Rectal smooth muscle tissue (tissue), 1 donor: ENCODE data around the gene TRIM74.
"Not testable (repeated sequence)": the region's sequence is repeated elsewhere in the genome, so short reads cannot be mapped to it uniquely, and the experiment has no call there.

Experiments
- H3K27ac ChIP-seq: one replicate; pipeline ENCODE4 v1.7.0; 2013; ENCODE audit warnings: low read depth, low read length, inconsistent platforms
- H3K27me3 ChIP-seq: one replicate; pipeline ENCODE4 v1.7.0; 2013; ENCODE audit warnings: low read length; ENCODE audit not compliant: control insufficient read depth, insufficient read depth
- H3K36me3 ChIP-seq: one replicate; pipeline ENCODE4 v1.7.0; 2013; ENCODE audit warnings: low read length; ENCODE audit not compliant: control insufficient read depth, insufficient read depth
- H3K4me1 ChIP-seq: one replicate; pipeline ENCODE4 v1.7.0; 2013; ENCODE audit warnings: low read length; ENCODE audit not compliant: control insufficient read depth, insufficient read depth
- H3K4me3 ChIP-seq: one replicate; pipeline ENCODE4 v1.7.0; 2013; ENCODE audit warnings: low read length
- H3K9ac ChIP-seq: one replicate; pipeline ENCODE4 v1.7.0; 2013; ENCODE audit warnings: low read length

Gene TRIM74

DNA sequence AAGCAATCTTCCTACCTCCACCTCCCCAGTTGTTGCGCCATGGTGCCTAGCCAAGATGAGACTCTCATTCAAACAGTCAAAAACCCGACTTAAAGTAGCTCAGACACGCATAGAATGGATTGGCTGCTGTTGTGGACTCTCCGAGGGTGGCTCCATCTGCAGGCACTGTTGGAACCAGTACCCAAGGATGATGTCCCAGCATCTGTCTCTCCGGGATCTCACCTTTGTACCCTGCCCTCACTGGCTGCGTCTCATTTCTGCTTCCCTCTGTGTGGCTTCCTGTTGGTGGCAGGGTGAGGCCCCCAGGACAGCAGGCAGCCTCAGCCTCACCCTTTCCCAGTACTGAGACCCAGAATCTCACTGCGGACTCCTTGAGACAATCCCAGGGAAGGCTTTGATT lies 5.5 kb upstream of the TRIM74 start:
- not testable (repeated sequence) for H3K9ac ChIP-seq, H3K27ac ChIP-seq, H3K4me3 ChIP-seq, H3K4me1 ChIP-seq, H3K27me3 ChIP-seq, H3K36me3 ChIP-seq

DNA sequence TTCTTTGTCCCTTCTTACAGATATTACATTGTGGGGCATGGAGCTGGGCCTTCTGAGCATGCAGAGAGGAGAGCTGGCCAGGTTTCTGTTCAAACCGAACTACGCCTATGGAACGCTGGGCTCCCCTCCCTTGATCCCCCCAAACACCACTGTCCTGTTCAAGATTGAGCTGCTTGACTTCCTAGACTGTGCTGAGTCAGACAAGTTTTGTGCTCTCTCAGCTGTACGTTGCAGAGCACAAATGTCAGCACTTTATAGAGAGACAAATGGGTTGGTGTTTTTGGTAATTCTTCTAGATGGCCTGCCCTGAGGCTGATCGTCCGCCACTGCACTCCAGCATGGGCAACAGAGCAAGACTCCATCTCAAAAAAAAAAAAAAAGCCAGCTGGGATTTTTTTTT lies 2.2 kb upstream of the TRIM74 start:
- H3K36me3 ChIP-seq, H3K27me3 ChIP-seq: not testable (repeated sequence)

DNA sequence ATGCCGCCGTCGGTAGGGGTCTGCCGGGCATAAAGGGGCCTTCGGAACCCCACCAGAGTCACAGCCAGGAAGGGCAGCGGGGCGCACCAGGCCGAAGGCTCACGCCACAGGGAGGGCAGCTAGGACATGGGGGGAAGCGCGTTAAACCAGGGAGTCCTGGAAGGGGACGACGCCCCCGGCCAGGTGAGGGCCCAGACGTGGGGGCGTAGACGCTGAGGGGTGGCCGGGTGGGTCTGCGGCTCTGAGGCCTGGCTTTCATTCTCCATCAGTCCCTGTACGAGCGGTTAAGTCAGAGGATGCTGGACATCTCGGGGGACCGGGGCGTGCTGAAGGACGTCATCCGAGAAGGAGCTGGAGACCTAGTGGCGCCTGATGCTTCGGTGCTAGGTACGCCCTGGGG lies 422 bp upstream of the TRIM74 start:
- not testable (repeated sequence) for H3K36me3 ChIP-seq, H3K4me1 ChIP-seq, H3K9ac ChIP-seq, H3K27ac ChIP-seq, H3K4me3 ChIP-seq, H3K27me3 ChIP-seq

More for the DNA sequence above, 2.2 kb upstream of the TRIM74 start:
- not testable (repeated sequence) for H3K4me3 ChIP-seq, H3K4me1 ChIP-seq, H3K9ac ChIP-seq, H3K27ac ChIP-seq

GRCh38 chr7:72966892-72967291 lies 2.4 kb downstream of the TRIM74 start:
- not testable (repeated sequence) for H3K9ac ChIP-seq, H3K27ac ChIP-seq, H3K27me3 ChIP-seq, H3K36me3 ChIP-seq, H3K4me1 ChIP-seq, H3K4me3 ChIP-seq

DNA sequence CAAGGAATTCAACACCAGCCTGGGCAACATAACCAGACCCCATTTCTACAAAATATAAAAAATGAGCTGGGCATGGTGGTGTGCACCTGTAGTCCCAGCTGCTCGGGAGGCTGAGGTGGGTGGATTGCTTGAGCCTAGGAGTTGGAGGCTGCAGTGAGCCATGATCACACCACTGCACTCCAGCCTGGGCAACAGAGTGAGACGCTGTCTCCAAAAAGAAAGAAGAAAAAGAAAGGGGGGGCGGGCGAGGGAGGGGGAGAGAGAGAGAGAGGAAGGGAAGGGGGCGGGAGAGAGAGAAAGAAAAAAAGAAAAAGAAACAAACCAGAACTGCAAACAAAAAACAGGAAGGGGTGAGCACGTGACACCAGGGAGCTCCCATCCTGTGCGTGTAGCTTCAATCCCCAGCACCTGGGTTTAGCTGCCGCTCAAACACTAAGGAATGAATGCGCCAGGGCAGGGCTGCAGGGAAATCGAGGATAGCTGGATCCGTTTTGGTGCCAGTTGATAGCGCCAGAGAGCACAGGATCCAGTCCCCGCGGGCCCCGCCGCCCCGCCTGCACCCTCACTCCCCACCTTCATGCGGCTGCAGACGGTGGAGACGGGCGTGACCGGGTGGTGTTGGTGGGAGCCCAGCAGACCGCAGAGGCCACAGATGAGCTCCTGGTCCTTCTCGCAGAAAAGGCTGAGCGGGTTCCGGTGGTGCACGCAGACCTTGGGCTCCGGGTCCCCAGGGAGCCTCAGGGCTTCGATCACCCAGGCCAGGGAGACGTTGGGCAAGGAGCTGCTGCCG lies 3.9 kb downstream of the TRIM74 start:
- H3K27ac ChIP-seq: not testable (repeated sequence)

DNA sequence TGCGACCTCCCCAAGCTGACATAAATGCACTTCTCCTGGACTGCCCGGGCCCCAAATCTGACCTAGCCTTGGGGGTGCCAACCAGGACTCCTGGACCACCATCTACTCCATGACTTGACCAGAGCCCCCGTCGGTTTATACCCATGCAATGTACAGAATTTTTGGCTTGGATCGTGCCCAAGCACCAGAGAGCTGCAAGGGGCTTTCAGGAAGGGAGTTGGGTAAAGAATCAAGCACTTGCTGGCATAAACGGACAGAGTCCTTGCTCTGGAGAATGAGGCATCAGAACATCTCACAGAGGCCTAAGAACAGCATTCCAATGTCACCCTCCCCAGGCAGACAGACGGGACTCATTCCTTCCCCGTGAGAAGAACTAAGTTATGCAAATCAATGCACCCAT lies 6.2 kb downstream of the TRIM74 start:
- H3K36me3 ChIP-seq: not testable (repeated sequence)

More for the DNA sequence above, 3.9 kb downstream of the TRIM74 start:
- not testable (repeated sequence) for H3K4me1 ChIP-seq, H3K4me3 ChIP-seq, H3K36me3 ChIP-seq, H3K27me3 ChIP-seq, H3K9ac ChIP-seq

GRCh38 chr7:72961346-72961650 lies 8.0 kb downstream of the TRIM74 start:
- not testable (repeated sequence) for H3K36me3 ChIP-seq, H3K4me1 ChIP-seq, H3K4me3 ChIP-seq, H3K27ac ChIP-seq, H3K27me3 ChIP-seq, H3K9ac ChIP-seq

More for the DNA sequence above, 6.2 kb downstream of the TRIM74 start:
- H3K4me1 ChIP-seq, H3K9ac ChIP-seq, H3K27ac ChIP-seq, H3K4me3 ChIP-seq, H3K27me3 ChIP-seq: not testable (repeated sequence)

DNA sequence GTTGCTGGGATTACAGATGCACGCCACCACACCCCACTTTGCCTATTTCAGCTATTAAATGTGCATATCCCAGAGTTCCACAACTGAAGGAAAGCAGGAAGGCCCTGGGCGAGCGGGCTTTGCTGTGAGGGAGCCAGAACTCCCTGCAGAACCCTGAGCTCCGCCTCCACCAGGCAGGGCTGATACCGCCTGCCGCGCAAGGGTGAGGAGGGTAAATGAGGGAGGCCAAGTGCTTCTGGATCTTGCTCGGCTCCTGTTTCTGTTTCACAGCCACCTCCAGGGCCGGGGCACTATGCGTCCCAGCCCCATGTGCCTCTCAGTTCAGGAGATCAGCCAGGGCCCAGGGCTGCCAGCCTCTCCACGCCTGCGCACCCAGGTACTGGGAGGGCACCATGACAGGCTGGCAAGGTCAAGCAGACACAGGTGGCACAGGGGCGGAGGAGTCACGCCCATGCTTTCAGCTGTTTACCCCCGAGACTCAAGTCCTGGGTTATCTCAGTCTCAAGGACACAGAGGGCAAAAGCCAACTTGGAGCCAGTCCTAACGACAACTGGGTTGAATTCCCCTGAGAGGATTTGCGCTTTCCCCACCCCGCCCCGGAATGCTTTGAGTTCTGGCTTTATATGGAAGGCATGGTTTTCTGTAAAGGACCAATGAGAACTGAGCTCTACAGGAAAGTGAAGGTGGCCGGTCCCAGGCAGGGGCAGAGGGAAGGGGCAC lies 8.5 kb downstream of the TRIM74 start:
- H3K4me3 ChIP-seq, H3K27ac ChIP-seq, H3K36me3 ChIP-seq, H3K9ac ChIP-seq, H3K4me1 ChIP-seq, H3K27me3 ChIP-seq: not testable (repeated sequence)

- H3K9ac ChIP-seq, H3K27me3 ChIP-seq, H3K4me3 ChIP-seq, H3K4me1 ChIP-seq, H3K27ac ChIP-seq, H3K36me3 ChIP-seq: not testable (repeated sequence)
These were observed 9.2 kb downstream of the TRIM74 start for GRCh38 chr7:72960029-72960428.

DNA sequence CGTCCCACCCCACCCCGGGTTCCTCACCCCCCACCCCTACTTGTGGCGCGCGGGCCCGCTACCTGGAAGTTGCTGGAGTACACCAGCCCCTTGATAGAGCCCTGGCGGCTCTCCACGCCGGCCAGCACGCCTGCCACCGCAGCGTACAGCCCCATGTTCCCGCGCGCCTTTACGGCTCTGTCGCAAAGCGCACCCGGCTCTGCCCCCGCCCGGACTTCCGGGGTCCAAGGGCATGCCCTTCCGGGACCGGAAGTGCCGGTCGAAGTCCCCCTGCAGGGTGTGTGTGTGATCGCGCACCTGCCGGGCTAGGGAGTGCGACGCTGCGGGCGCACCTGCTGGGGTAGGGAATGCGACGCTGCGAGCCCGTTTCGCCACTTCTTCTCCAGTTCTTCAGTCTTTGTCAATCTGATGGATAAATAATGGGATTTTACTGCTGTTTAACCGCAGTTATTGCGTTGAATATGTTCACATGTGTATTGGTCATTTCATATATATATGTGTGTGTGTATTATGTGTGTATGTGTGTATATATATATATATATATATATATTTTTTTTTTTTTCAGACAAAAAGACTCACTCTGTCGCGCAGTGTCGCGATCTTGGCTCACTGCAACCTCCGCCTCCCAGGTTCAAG lies 14.6 kb downstream of the TRIM74 start:
- H3K4me3 ChIP-seq, H3K36me3 ChIP-seq, H3K4me1 ChIP-seq, H3K27me3 ChIP-seq, H3K27ac ChIP-seq, H3K9ac ChIP-seq: not testable (repeated sequence)

DNA sequence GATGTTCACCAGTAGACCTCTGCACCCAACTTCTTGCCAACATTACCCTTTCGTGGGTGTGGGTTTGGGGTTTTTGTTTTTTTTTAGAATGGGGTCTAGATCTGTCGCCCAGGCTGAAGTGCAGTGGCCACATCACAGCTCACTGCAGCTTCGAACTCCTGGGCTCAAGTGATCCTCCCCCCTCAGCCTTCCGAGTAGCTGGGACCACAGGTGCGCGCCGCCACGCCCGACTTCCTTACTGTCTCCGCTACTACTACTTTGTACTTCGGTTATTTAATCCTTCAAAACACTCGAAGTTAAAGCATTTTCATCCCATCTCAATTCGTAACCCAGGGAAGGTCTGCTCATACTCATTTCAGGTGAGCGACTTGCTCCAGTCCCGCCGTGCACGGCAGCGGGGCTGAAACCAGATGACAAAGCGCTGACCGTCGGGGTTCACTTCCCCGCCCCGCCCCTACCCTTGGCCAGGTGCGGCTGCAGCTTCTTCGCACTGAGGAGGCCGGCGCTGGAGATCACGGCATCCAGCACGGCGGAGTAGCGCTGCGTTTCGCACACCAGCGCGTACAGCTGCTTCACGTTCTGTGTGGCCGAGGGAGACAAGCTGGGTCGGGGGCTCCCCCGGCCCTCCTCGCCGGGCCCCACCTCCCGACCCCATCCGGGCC lies 15.2 kb downstream of the TRIM74 start:
- not testable (repeated sequence) for H3K27me3 ChIP-seq, H3K36me3 ChIP-seq, H3K4me1 ChIP-seq, H3K9ac ChIP-seq, H3K4me3 ChIP-seq, H3K27ac ChIP-seq

DNA sequence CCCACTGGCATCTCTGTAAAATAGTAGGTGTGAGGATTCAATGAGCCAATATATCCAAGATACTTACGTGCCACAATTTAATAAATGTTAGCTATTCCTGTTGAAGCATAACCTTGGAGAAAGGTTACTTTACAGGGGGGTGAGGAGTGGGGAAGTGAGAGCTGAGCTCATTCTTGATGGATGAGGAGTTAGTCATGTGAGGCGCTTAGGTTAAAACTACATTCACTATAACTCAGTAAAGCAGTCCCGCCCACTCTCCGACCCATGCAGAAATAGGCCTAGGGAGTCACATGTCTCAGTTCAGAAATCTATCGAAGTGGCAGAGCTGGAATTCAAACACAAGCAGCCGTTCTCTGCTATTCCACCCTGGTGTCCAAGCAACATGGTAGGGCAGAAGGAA lies 18.8 kb downstream of the TRIM74 start:
- H3K27ac ChIP-seq, H3K27me3 ChIP-seq, H3K9ac ChIP-seq, H3K4me1 ChIP-seq, H3K4me3 ChIP-seq, H3K36me3 ChIP-seq: not testable (repeated sequence)
